Endothelial cell of umbilical vein (primary cell): ENCODE results near the gene PLEKHD1. TPM values are rescaled to one million over a fixed set of nuclear protein-coding genes. Genes with fewer than 3 reads are reported as not detected.

Experiments used
- BruUV-seq: library from RNA; stranded (reverse); fragments of 400-500 nt; replicated peaks from 2 replicates; lab custom pipeline; 2021; lab: Mats Ljungman, UMichigan
- CTCF ChIA-PET: fragments of 300-600, 350-600 bp; sonication (Branson Sonifier 250); formaldehyde crosslinking; loops from one replicate; lab custom pipeline; 2021; ENCODE audit warnings: antibody characterized with exemption, inconsistent platforms; lab: Charles Lee
- POLR2A ChIA-PET: fragments of 300-600, 350-600 bp; sonication (Branson Sonifier 250); formaldehyde crosslinking; loops from one replicate; lab custom pipeline; 2021; ENCODE audit warnings: antibody characterized with exemption, inconsistent platforms; lab: Charles Lee
- DNase-seq: peaks from one replicate; pipeline ENCODE4 v3.0.0-alpha.2; 2011; ENCODE audit warnings: low read depth, low spot score
- FAIRE-seq: peaks from 2 replicates; lab custom pipeline; 2011; peaks lifted over from hg19 to GRCh38; lab: Jason Lieb, UNC
- H2AFZ ChIP-seq: 2 replicates; pipeline ENCODE4 v1.6.0; 2012; ENCODE audit warnings: low read depth, low read length, control low read depth, inconsistent platforms
- H3K27ac ChIP-seq: 2 replicates; pipeline ENCODE4 v1.5.1; 2011; ENCODE audit warnings: low read depth, mild to moderate bottlenecking, control low read depth, low read length, moderate library complexity; ENCODE audit not compliant: insufficient read depth
- H3K27me3 ChIP-seq, 2 experiments: 2 replicates each; pipeline versions ENCODE4 v1.6.0 to v1.6.1; 2011; ENCODE audit warnings: low read length in 2 of 2, mixed read lengths in 1 of 2; ENCODE audit not compliant: control insufficient read depth in 2 of 2, insufficient read depth in 2 of 2
- H3K36me3 ChIP-seq, 2 experiments: 2 replicates in 1 of 2; 3 replicates in 1 of 2; pipeline ENCODE4 v1.5.1; 2011; ENCODE audit warnings: low read length in 2 of 2, mild to moderate bottlenecking in 1 of 2, moderate library complexity in 1 of 2; ENCODE audit not compliant: control insufficient read depth in 2 of 2, insufficient read depth in 2 of 2; ENCODE audit errors: extremely low read depth in 1 of 2
- H3K4me1 ChIP-seq: 3 replicates; pipeline ENCODE4 v1.5.1; 2011; ENCODE audit warnings: mild to moderate bottlenecking, low read length; ENCODE audit not compliant: control insufficient read depth, insufficient read depth; ENCODE audit errors: extremely low read depth
- H3K4me2 ChIP-seq: 2 replicates; pipeline ENCODE4 v1.6.1; 2011; ENCODE audit warnings: low read length, control low read depth, mixed read lengths; ENCODE audit not compliant: insufficient read depth
- H3K4me3 ChIP-seq, 3 experiments: fragments of 200-600 bp in 1 of 3; sonication (generic), shearing (Covaris generic) in 1 of 3; replicated peaks in 1 of 3; 2 replicates each; pipeline ENCODE4 v1.5.1; 2011 to 2016; ENCODE audit warnings: control low read depth in 3 of 3, low read length in 3 of 3, mild to moderate bottlenecking in 2 of 3, inconsistent platforms in 1 of 3, low read depth in 1 of 3, moderate library complexity in 1 of 3; ENCODE audit not compliant: insufficient read depth in 1 of 3
- H3K79me2 ChIP-seq: 2 replicates; pipeline ENCODE4 v1.6.0; 2012; ENCODE audit warnings: low read length, inconsistent platforms; ENCODE audit not compliant: control insufficient read depth, insufficient read depth
- H3K9ac ChIP-seq: replicated peaks from 2 replicates; pipeline ENCODE3; 2011; ENCODE audit warnings: low read length, control low read depth; ENCODE audit not compliant: insufficient read depth; ENCODE audit errors: extremely low read depth
- H3K9me1 ChIP-seq: replicated peaks from 3 replicates; pipeline ENCODE4 v1.6.0; 2011; ENCODE audit warnings: mild to moderate bottlenecking, low read length; ENCODE audit not compliant: control insufficient read depth, insufficient read depth; ENCODE audit errors: extremely low read depth
- H3K9me3 ChIP-seq: replicated peaks from 2 replicates; pipeline ENCODE4 v1.5.1; 2012; ENCODE audit warnings: low read length, inconsistent platforms; ENCODE audit not compliant: control insufficient read depth, insufficient read depth
- H4K20me1 ChIP-seq: replicated peaks from 2 replicates; pipeline ENCODE3; 2011; ENCODE audit warnings: mild to moderate bottlenecking, low read length; ENCODE audit not compliant: control insufficient read depth, insufficient read depth; ENCODE audit errors: extremely low read depth
- CTCF ChIP-seq, 2 donors: IDR thresholded peaks; 1 replicate in 1 of 2; 2 replicates in 1 of 2; pipeline ENCODE4 v1.5.1; 2011; ENCODE audit warnings: low read length in 2 of 2, mild to moderate bottlenecking in 2 of 2, moderate library complexity in 2 of 2, control low read depth in 1 of 2, inconsistent platforms in 1 of 2, low read depth in 1 of 2; ENCODE audit not compliant: insufficient read depth in 1 of 2; ENCODE audit errors: extremely low read depth in 1 of 2
- EZH2 ChIP-seq: IDR thresholded peaks from 2 replicates; pipeline ENCODE4 v1.6.1; 2012; ENCODE audit warnings: borderline replicate concordance, low read depth, mild to moderate bottlenecking, moderate library complexity, low read length, inconsistent platforms; ENCODE audit not compliant: severe bottlenecking
- FOS ChIP-seq: IDR thresholded peaks from 2 replicates; pipeline ENCODE4 v1.6.1; 2011; ENCODE audit warnings: mild to moderate bottlenecking, low read length, moderate library complexity, borderline replicate concordance; ENCODE audit not compliant: insufficient read depth
- GATA2 ChIP-seq: IDR thresholded peaks from 2 replicates; pipeline ENCODE4 v1.7.0; 2011; ENCODE audit warnings: low read depth, mild to moderate bottlenecking, moderate library complexity, mixed read lengths, low read length; ENCODE audit not compliant: insufficient read length, insufficient read depth
- JUN ChIP-seq: IDR thresholded peaks from 2 replicates; pipeline ENCODE4 v1.6.1; 2011; ENCODE audit warnings: borderline replicate concordance, low read depth; ENCODE audit not compliant: insufficient read length, insufficient read depth
- MAX ChIP-seq: IDR thresholded peaks from 2 replicates; pipeline ENCODE4 v1.6.1; 2011; ENCODE audit not compliant: insufficient read depth, insufficient read length
- MYC ChIP-seq: IDR thresholded peaks from one replicate; pipeline ENCODE4 v1.6.1; 2011; ENCODE audit warnings: mild to moderate bottlenecking, low read depth, low read length
- POLR2A ChIP-seq: IDR thresholded peaks from 2 replicates; pipeline ENCODE4 v1.6.1; 2012; ENCODE audit warnings: low read depth, mild to moderate bottlenecking, control low read depth, low read length
- POLR2AphosphoS5 ChIP-seq: IDR thresholded peaks from 2 replicates; pipeline ENCODE4 v1.6.1; 2012; ENCODE audit warnings: low read depth, mild to moderate bottlenecking, control low read depth, low read length, moderate library complexity; ENCODE audit not compliant: insufficient read depth
- dilution Hi-C: fragments of 300-500 bp; cut with MboI; formaldehyde crosslinking; loops from one replicate; pipeline ENCODE4 v1.15.0; 2019; ENCODE audit warnings: low sequenced_read_pairs; ENCODE audit not compliant: extremely low pct_ligation_motif_present
- intact Hi-C: fragments of 100-400 bp; cut with micrococcal nuclease; formaldehyde crosslinking; loops from one replicate; pipeline ENCODE4 v1.10.0; 2022
- polyA plus RNA-seq, 4 experiments: library from polyadenylated mRNA; depleted of rRNA in 3 of 4; stranded (reverse) in 3 of 4; unstranded in 1 of 4; fragments of >200 nt; gene quantifications; 2 replicates each; pipeline versions ENCODE4 v1.2.1 to v1.2.3, GENCODE V29; 2011 to 2012; ENCODE audit warnings: missing spikeins in 1 of 4
- total RNA-seq: library from RNA; stranded (reverse); gene quantifications from 2 replicates; pipeline ENCODE4 v1.2.3, GENCODE V29; 2021

The PLEKHD1 gene
- total and polyA plus RNA-seq, 2 donors (not counting 3 experiments of a cell fraction or from before 2014, with no cell fraction given), result 0.01 TPM; not detected in 1

GRCh38 chr14:69529563-69529962 lies 45.0 kb downstream of the PLEKHD1 start:
- ChIA-PET CTCF (interaction anchor here (1.0 to 1.4 kb wide), 4 partner anchors 12 to 498 kb away, joined by 3 read pairs; no protein-coding TSS in a partner anchor), POLR2A (no interaction called here)
- H3K4me2 ChIP-seq, result no peak overlapping the region
- no peaks in the 10 kb centered on the region for H4K20me1 ChIP-seq
- BruUV-seq, result no TSS peak
- FAIRE-seq, result no peak
- no peak overlapping the region for H3K27ac ChIP-seq
- H3K27me3 ChIP-seq, result peaks cover 10 to 20% of the 10 kb centered on the region in 2 experiments
- TF ChIP-seq EZH2 (no peak), CTCF (IDR thresholded peaks at IDR 0.05; ENCODE audit: extremely low read depth in 1 of 2, insufficient read depth in 1 of 2, low read depth in 1 of 2, low read length in 2 of 2) (no peak), MYC (no peak), GATA2 (no peak), POLR2AphosphoS5 (no peak), JUN (no peak), FOS (no peak), MAX (no peak), POLR2A (no peak)
- H3K9me3 ChIP-seq, result no peaks in the 10 kb centered on the region
- H3K9ac ChIP-seq, result no peak overlapping the region
- H3K36me3 ChIP-seq, result no peaks in the 10 kb centered on the region
- dilution Hi-C loops (no loop called here), intact Hi-C loops (no loop called here)
- no peaks in the 10 kb centered on the region for H3K4me1 ChIP-seq
- H3K4me3 ChIP-seq, result no peak overlapping the region
- H2AFZ ChIP-seq, result no peak overlapping the region
- H3K9me1 ChIP-seq, result no peaks in the 10 kb centered on the region
- no peaks in the 10 kb centered on the region for H3K79me2 ChIP-seq
- no peak for DNase-seq
